Nephron progenitor cell (in vitro differentiated cells): Measurements from ENCODE around the gene LRRC18.

Source experiments
- DNase-seq: peaks from one replicate; pipeline ENCODE4 v3.0.0; 2021
- H3K27ac Mint-ChIP-seq: 2 replicates; pipeline ENCODE4 v1.8.0; 2021; ENCODE audit warnings: mild to moderate bottlenecking, moderate library complexity, mixed read lengths
- H3K27me3 Mint-ChIP-seq: 2 replicates; pipeline ENCODE4 v1.8.0; 2021; ENCODE audit warnings: mild to moderate bottlenecking, low read depth, mixed read lengths; ENCODE audit not compliant: poor library complexity
- H3K36me3 Mint-ChIP-seq: 2 replicates; pipeline ENCODE4 v1.8.0; 2021; ENCODE audit warnings: low read depth, mixed read lengths
- H3K4me1 Mint-ChIP-seq: 2 replicates; pipeline ENCODE4 v1.8.0; 2021; ENCODE audit warnings: mixed read lengths
- H3K4me3 Mint-ChIP-seq: 2 replicates; pipeline ENCODE4 v1.8.0; 2021; ENCODE audit warnings: mild to moderate bottlenecking, moderate library complexity, mixed read lengths
- H3K9me3 Mint-ChIP-seq: 2 replicates; pipeline ENCODE4 v1.8.0; 2021; ENCODE audit warnings: mild to moderate bottlenecking, moderate library complexity, mixed read lengths
- CTCF ChIP-seq: fragments of 200-600 bp; sonication (generic); IDR thresholded peaks from 2 replicates; pipeline ENCODE4 v1.5.0; 2021; ENCODE audit warnings: antibody characterized with exemption

The LRRC18 gene

GRCh38 chr10:48968036-48968435 is 28.4 kb upstream of the LRRC18 start:
- Mint-ChIP-seq H3K4me3 (no peak overlapping the region), H3K4me1 (no peaks in the 10 kb centered on the region), H3K27ac (no peak overlapping the region), H3K9me3 (no peaks in the 10 kb centered on the region), H3K36me3 (no peaks in the 10 kb centered on the region), H3K27me3 (peaks cover 54% of the 10 kb centered on the region)
- no peak for TF ChIP-seq CTCF
- DNase-seq = no peak

GRCh38 chr10:48965460-48965859 is 25.8 kb upstream of the LRRC18 start:
- no peaks in the 10 kb centered on the region for H3K9me3 Mint-ChIP-seq
- no peaks in the 10 kb centered on the region for H3K36me3 Mint-ChIP-seq
- no peak for TF ChIP-seq CTCF
- H3K4me3 Mint-ChIP-seq = no peak overlapping the region
- peaks cover 62% of the 10 kb centered on the region for H3K27me3 Mint-ChIP-seq
- no peaks in the 10 kb centered on the region for H3K4me1 Mint-ChIP-seq
- DNase-seq = no peak
- H3K27ac Mint-ChIP-seq = no peak overlapping the region

- no peak overlapping the region for H3K4me3 Mint-ChIP-seq
- H3K4me1 Mint-ChIP-seq = no peaks in the 10 kb centered on the region
- no peaks in the 10 kb centered on the region for H3K9me3 Mint-ChIP-seq
- no peak overlapping the region for H3K27ac Mint-ChIP-seq
- H3K36me3 Mint-ChIP-seq = no peaks in the 10 kb centered on the region
- no peak for TF ChIP-seq CTCF
- no peak for DNase-seq
- peaks cover 58% of the 10 kb centered on the region for H3K27me3 Mint-ChIP-seq
Measured at GRCh38 chr10:48964038-48964437, 24.4 kb upstream of the LRRC18 start.

- Mint-ChIP-seq H3K4me1 (no peaks in the 10 kb centered on the region), H3K36me3 (no peaks in the 10 kb centered on the region), H3K27ac (no peak overlapping the region), H3K9me3 (no peaks in the 10 kb centered on the region), H3K4me3 (no peak overlapping the region), H3K27me3 (peaks cover 41% of the 10 kb centered on the region)
- no peak for DNase-seq
- TF ChIP-seq CTCF = no peak
Measured at GRCh38 chr10:48958598-48959190, 19.1 kb upstream of the LRRC18 start.

GRCh38 chr10:48957361-48958151 is 17.9 kb upstream of the LRRC18 start:
- H3K4me1 Mint-ChIP-seq = no peaks in the 10 kb centered on the region
- peaks cover 48% of the 10 kb centered on the region for H3K27me3 Mint-ChIP-seq
- no peak for DNase-seq
- no peak overlapping the region for H3K4me3 Mint-ChIP-seq
- no peak for TF ChIP-seq CTCF
- no peaks in the 10 kb centered on the region for H3K9me3 Mint-ChIP-seq
- H3K36me3 Mint-ChIP-seq = no peaks in the 10 kb centered on the region
- no peak overlapping the region for H3K27ac Mint-ChIP-seq

- no peaks in the 10 kb centered on the region for H3K4me1 Mint-ChIP-seq
- TF ChIP-seq CTCF = no peak
- H3K27ac Mint-ChIP-seq = no peak overlapping the region
- H3K9me3 Mint-ChIP-seq = no peaks in the 10 kb centered on the region
- H3K36me3 Mint-ChIP-seq = no peaks in the 10 kb centered on the region
- H3K27me3 Mint-ChIP-seq = peaks cover 81% of the 10 kb centered on the region
- no peak overlapping the region for H3K4me3 Mint-ChIP-seq
- DNase-seq = no peak
Measured at GRCh38 chr10:48951707-48952106, 12.1 kb upstream of the LRRC18 start.
